T-cell (primary cell): Measurements from ENCODE around the gene ATP6V1G2. TPM values are rescaled to one million over a fixed set of nuclear protein-coding genes. Genes with fewer than 3 reads are reported as not detected.

Source experiments
- ATAC-seq, 4 experiments: fragments of 200-7000 bp in 3 of 4; fragments of 150-1000 bp in 1 of 4; cut with Tn5 transposase; replicated peaks in 1 of 4; 1 replicate in 3 of 4; 2 replicates in 1 of 4; pipeline ENCODE4 v1.10.0; 2021; ENCODE audit warnings: moderate library complexity in 3 of 4, mild to moderate bottlenecking in 2 of 4, moderate number of reproducible peaks in 1 of 4
- CTCF ChIA-PET, 2 donors: fragments of 300-600 bp; sonication (Branson Sonifier 250); formaldehyde crosslinking; loops; one replicate each; lab custom pipeline; 2022; ENCODE audit warnings: antibody characterized with exemption in 2 of 2; lab: Charles Lee
- POLR2A ChIA-PET, 2 donors: fragments of 300-600 bp; sonication (Branson Sonifier 250); formaldehyde crosslinking; loops; one replicate each; lab custom pipeline; 2022; ENCODE audit warnings: antibody characterized with exemption in 2 of 2; lab: Charles Lee
- DNase-seq, 35 experiments: peaks; one replicate each; pipeline versions ENCODE4 v3.0.0 to v3.0.0-alpha.2; 2013 to 2023
- H3K27ac ChIP-seq: one replicate; pipeline ENCODE4 v1.5.1; 2013; ENCODE audit warnings: low read length
- H3K27me3 ChIP-seq, 2 experiments: replicated peaks in 1 of 2; 1 replicate in 1 of 2; 2 replicates in 1 of 2; pipeline versions ENCODE4 v1.6.1 to v1.7.0; 2013; ENCODE audit warnings: low read length in 1 of 2, mixed read lengths in 1 of 2; ENCODE audit not compliant: control insufficient read depth in 2 of 2, insufficient read depth in 2 of 2; ENCODE audit errors: extremely low read depth in 1 of 2
- H3K36me3 ChIP-seq, 2 donors: 1 replicate in 1 of 2; 2 replicates in 1 of 2; pipeline versions ENCODE4 v1.6.1 to v1.7.0; 2013; ENCODE audit warnings: low read length in 1 of 2; ENCODE audit not compliant: control insufficient read depth in 2 of 2, insufficient read depth in 1 of 2; ENCODE audit errors: extremely low read depth in 1 of 2
- H3K4me1 ChIP-seq, 2 experiments: 1 replicate in 1 of 2; 2 replicates in 1 of 2; pipeline versions ENCODE4 v1.6.1 to v1.7.0; 2013; ENCODE audit warnings: low read length in 2 of 2, mixed read lengths in 1 of 2; ENCODE audit not compliant: insufficient read depth in 2 of 2, control insufficient read depth in 1 of 2; ENCODE audit errors: extremely low read depth in 1 of 2
- H3K4me3 ChIP-seq, 2 donors: 1 replicate in 1 of 2; 2 replicates in 1 of 2; pipeline versions ENCODE4 v1.5.1 to v1.7.0; 2013; ENCODE audit warnings: mild to moderate bottlenecking in 2 of 2, low read length in 1 of 2, moderate library complexity in 1 of 2; ENCODE audit not compliant: control insufficient read depth in 1 of 2; ENCODE audit errors: extremely low read depth in 1 of 2
- H3K9me3 ChIP-seq: 2 replicates; pipeline ENCODE4 v1.7.0; 2013
- H3K27ac Mint-ChIP-seq, 2 donors: one replicate each; pipeline ENCODE4 v1.8.0; 2020 to 2021; ENCODE audit warnings: mild to moderate bottlenecking in 2 of 2, mixed read lengths in 2 of 2
- H3K27me3 Mint-ChIP-seq, 2 donors: one replicate each; pipeline ENCODE4 v1.8.0; 2021 to 2022; ENCODE audit warnings: mixed read lengths in 2 of 2
- H3K36me3 Mint-ChIP-seq: one replicate; pipeline ENCODE4 v1.8.0; 2021; ENCODE audit warnings: mixed read lengths
- H3K4me1 Mint-ChIP-seq, 3 donors: one replicate each; pipeline ENCODE4 v1.8.0; 2020 to 2022; ENCODE audit warnings: mixed read lengths in 3 of 3, mild to moderate bottlenecking in 1 of 3
- H3K4me3 Mint-ChIP-seq, 3 donors: one replicate each; pipeline ENCODE4 v1.8.0; 2020 to 2022; ENCODE audit warnings: mild to moderate bottlenecking in 3 of 3, mixed read lengths in 3 of 3, moderate library complexity in 3 of 3
- H3K9me3 Mint-ChIP-seq, 3 donors: one replicate each; pipeline ENCODE4 v1.8.0; 2020 to 2022; ENCODE audit warnings: mixed read lengths in 3 of 3
- WGBS: methylation state at CpG from one replicate; pipeline ENCODE4 v1.1.5; 2013; ENCODE audit warnings: missing lambda C conversion rate; ENCODE audit not compliant: insufficient coverage; 5-methylcytosine and 5-hydroxymethylcytosine counted together
- total RNA-seq, 35 experiments: library from RNA in 6 of 35; stranded (reverse) in 6 of 35; fragments of 120-200 nt in 1 of 35; gene quantifications; one replicate each; pipeline versions ENCODE4 v1.2.1 to v1.2.4 and lab custom pipeline; 2013 to 2026

The ATP6V1G2 gene
- total RNA-seq, 5 donors from 2014 or later (not counting 1 experiment from before 2014, with no cell fraction given) = 3.1 to 5.7 (median 4.1) TPM

DNA sequence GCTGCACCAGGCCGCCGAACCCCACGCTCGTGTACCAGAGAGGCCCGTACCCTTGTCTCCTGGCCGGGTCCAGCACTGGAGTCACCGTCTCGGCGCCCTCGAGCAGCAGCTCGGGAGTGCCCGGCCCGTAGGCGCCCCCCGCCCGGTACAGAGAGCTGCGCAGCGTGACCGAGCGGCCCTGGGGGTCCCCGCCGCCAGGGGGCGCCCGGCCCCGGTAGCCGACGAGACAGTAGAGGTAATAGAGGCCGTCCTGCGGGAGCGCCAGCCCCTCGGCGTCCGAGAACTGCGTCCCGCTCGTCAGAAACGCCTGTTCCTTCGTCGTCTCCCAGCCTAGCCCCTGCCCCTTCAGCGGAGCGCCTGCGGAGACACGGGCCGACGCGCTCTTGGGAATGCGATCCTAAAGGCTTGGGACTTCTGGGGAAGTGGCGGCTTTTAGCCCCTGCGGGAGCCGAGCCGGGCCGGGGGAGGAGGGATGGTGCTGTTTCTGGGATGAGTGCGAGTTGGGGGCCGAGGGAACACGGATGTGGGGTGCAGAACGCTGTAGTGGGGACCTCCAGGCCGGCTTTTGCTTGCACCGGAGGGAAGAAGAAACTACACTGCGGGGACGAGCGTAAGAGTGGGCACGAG lies 34.5 kb upstream of the ATP6V1G2 start:
- Mint-ChIP-seq H3K36me3 (peaks cover 36% of the 10 kb centered on the region), H3K27ac (peak overlapping the region; percentile 94 to 98), H3K4me3 (peak overlapping the region; percentile 97 to 100 (median 99)), H3K9me3 (no peaks in the 10 kb centered on the region), H3K27me3 (no peaks in the 10 kb centered on the region), H3K4me1 (peaks cover 75 to 83% (median 81%) of the 10 kb centered on the region in 3 donors)
- Histone ChIP-seq H3K4me3 (peak overlapping the region; percentile 86 to 99), H3K36me3 (peaks cover 0 to 18% of the 10 kb centered on the region in 2 donors), H3K27me3 (no peaks in the 10 kb centered on the region), H3K9me3 (no peaks in the 10 kb centered on the region), H3K27ac (peak overlapping the region; percentile 92), H3K4me1 (peaks cover 39 to 86% of the 10 kb centered on the region in 2 experiments)
- ATAC-seq (peak; percentile 65 to 70 (median 68)), DNase-seq (peak; percentile 69 to 93 (median 85))
- 0% methylated on average over 62 of the region's 62 CpGs for WGBS
- ChIA-PET CTCF (interaction anchor here (0.5 to 8.3 kb wide), 11 partner anchors 11 to 1079 kb away, joined by 3 to 167 read pairs (median 7); partner anchors contain the start of genes DDX39B (in 1 of the 2) and NCR3 (in 1 of the 2)), POLR2A (interaction anchor here (0.6 to 1.2 kb wide), 4 partner anchors 13 to 71 kb away, joined by 3 to 7 read pairs (median 4); no protein-coding TSS in a partner anchor)

- POLR2A ChIA-PET = interaction anchor here (0.7 to 1.2 kb wide), 4 partner anchors 12 to 29 kb away, joined by 3 read pairs; partner anchors contain the start of gene NCR3 (in 1 of the 2)
- WGBS = 4% methylated on average over 9 of the region's 11 CpGs
- ATAC-seq = no peak
Observed at GRCh38 chr6:31580438-31580740, 34.0 kb upstream of the ATP6V1G2 start.

GRCh38 chr6:31579546-31580437 lies 33.4 kb upstream of the ATP6V1G2 start:
- peak in 1 of 35 experiments; percentile 34 for DNase-seq
- Histone ChIP-seq H3K36me3 (peaks cover 0 to 18% of the 10 kb centered on the region in 2 donors), H3K27me3 (no peaks in the 10 kb centered on the region), H3K9me3 (no peaks in the 10 kb centered on the region), H3K27ac (peak overlapping the region; percentile 92), H3K4me1 (peaks cover 34 to 86% of the 10 kb centered on the region in 2 experiments), H3K4me3 (peak overlapping the region; percentile 86 to 99)
- Mint-ChIP-seq H3K4me3 (peak overlapping the region; percentile 97 to 100 (median 99)), H3K27ac (peak overlapping the region; percentile 94 to 98), H3K36me3 (peaks cover 36% of the 10 kb centered on the region), H3K4me1 (peaks cover 75 to 82% (median 81%) of the 10 kb centered on the region in 3 donors), H3K9me3 (no peaks in the 10 kb centered on the region), H3K27me3 (no peaks in the 10 kb centered on the region)
- POLR2A ChIA-PET = interaction anchor here (0.5 to 1.2 kb wide), 5 partner anchors 9 to 29 kb away, joined by 3 to 5 read pairs (median 3); partner anchors contain the start of gene NCR3 (in 1 of the 2)
- ATAC-seq = no peak
- WGBS = 40% methylated on average over 3 of the region's 8 CpGs
- CTCF ChIA-PET = interaction anchor here (0.6 to 8.3 kb wide), 11 partner anchors 10 to 255 kb away, joined by 3 to 167 read pairs (median 7); partner anchors contain the start of genes DDX39B (in 1 of the 2), NCR3 (in 1 of the 2) and NFKBIL1 (in 1 of the 2)

More at GRCh38 chr6:31580438-31580740, 34.0 kb upstream of the ATP6V1G2 start:
- DNase-seq = peak in 1 of 35 experiments; percentile 29
- H3K4me3 Mint-ChIP-seq = peak overlapping the region; percentile 97 to 100 (median 99)
- H3K36me3 ChIP-seq = peaks cover 0 to 18% of the 10 kb centered on the region in 2 donors
- H3K4me1 ChIP-seq = peaks cover 35 to 85% of the 10 kb centered on the region in 2 experiments
- no peaks in the 10 kb centered on the region for H3K9me3 ChIP-seq
- peak overlapping the region; percentile 94 to 98 for H3K27ac Mint-ChIP-seq
- CTCF ChIA-PET = interaction anchor here (0.9 to 8.3 kb wide), 11 partner anchors 10 to 88 kb away, joined by 3 to 167 read pairs (median 7); partner anchors contain the start of genes DDX39B (in 1 of the 2), NCR3 (in 1 of the 2) and NFKBIL1 (in 1 of the 2)
- no peaks in the 10 kb centered on the region for H3K27me3 ChIP-seq
- H3K27me3 Mint-ChIP-seq = no peaks in the 10 kb centered on the region
- peak overlapping the region; percentile 86 to 99 for H3K4me3 ChIP-seq
- peak overlapping the region; percentile 92 for H3K27ac ChIP-seq
- peaks cover 75 to 82% (median 81%) of the 10 kb centered on the region in 3 donors for H3K4me1 Mint-ChIP-seq
- peaks cover 36% of the 10 kb centered on the region for H3K36me3 Mint-ChIP-seq
- no peaks in the 10 kb centered on the region for H3K9me3 Mint-ChIP-seq

GRCh38 chr6:31579119-31579505 lies 32.7 kb upstream of the ATP6V1G2 start:
- Mint-ChIP-seq H3K4me3 (peak overlapping the region; percentile 97 to 100 (median 99)), H3K4me1 (peaks cover 76 to 83% (median 81%) of the 10 kb centered on the region in 3 donors), H3K27me3 (no peaks in the 10 kb centered on the region), H3K36me3 (peaks cover 36% of the 10 kb centered on the region), H3K27ac (peak overlapping the region; percentile 94 to 98), H3K9me3 (no peaks in the 10 kb centered on the region)
- no CpG with 5 or more reads among the region's 3 CpGs for WGBS
- DNase-seq (no peak), ATAC-seq (no peak)
- ChIA-PET CTCF (interaction anchor here (1.7 to 8.3 kb wide), 5 partner anchors 10 to 31 kb away, joined by 7 to 167 read pairs (median 26); partner anchors contain the start of gene NCR3 (in 1 of the 2)), POLR2A (interaction anchor here in 1 of 2 donors (0.5 kb wide), 1 partner anchor 8 kb away, joined by 5 read pairs; no protein-coding TSS in a partner anchor)
- H3K36me3 ChIP-seq = peaks cover 0 to 18% of the 10 kb centered on the region in 2 donors
- H3K4me1 ChIP-seq = peaks cover 32 to 86% of the 10 kb centered on the region in 2 experiments
- H3K27ac ChIP-seq = peak overlapping the region; percentile 92
- no peaks in the 10 kb centered on the region for H3K9me3 ChIP-seq
- no peak overlapping the region for H3K4me3 ChIP-seq
- H3K27me3 ChIP-seq = no peaks in the 10 kb centered on the region

DNA sequence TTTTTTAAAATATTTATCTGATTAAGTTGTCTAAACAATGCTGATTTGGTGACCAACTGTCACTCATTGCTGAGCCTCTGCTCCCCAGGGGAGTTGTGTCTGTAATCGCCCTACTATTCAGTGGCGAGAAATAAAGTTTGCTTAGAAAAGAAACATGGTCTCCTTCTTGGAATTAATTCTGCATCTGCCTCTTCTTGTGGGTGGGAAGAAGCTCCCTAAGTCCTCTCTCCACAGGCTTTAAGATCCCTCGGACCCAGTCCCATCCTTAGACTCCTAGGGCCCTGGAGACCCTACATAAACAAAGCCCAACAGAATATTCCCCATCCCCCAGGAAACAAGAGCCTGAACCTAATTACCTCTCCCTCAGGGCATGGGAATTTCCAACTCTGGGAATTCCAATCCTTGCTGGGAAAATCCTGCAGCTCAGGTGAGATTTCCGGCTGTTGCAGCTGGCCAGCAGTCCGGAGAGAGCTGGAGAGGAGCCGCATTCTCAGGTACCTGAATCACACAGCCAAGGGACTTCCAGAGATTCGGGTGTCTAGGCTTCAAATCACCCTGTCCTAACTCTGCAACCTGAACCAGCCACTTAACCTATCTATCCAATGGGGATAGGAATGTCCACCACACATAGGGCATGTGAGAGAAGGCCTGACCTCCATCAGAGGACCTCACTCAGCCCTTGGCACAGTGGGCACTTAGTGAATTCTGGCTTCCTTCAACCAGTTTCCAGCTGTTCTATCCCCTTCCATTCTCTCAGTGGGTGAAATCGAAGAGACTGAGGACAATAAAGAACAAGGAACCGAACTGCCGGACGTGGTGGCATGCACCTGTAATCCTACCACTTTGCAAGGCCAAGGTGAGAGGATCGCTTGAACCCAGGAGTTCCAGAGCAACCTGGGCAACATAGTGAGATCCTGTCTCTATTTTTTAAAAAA lies 32.0 kb upstream of the ATP6V1G2 start:
- peaks cover 76 to 90% (median 81%) of the 10 kb centered on the region in 3 donors for H3K4me1 Mint-ChIP-seq
- Histone ChIP-seq H3K4me1 (peaks cover 29 to 86% of the 10 kb centered on the region in 2 experiments), H3K9me3 (no peaks in the 10 kb centered on the region), H3K36me3 (peaks cover 0 to 18% of the 10 kb centered on the region in 2 donors), H3K4me3 (no peak overlapping the region), H3K27me3 (no peaks in the 10 kb centered on the region), H3K27ac (peak overlapping the region; percentile 92)
- peaks cover 36% of the 10 kb centered on the region for H3K36me3 Mint-ChIP-seq
- ATAC-seq = no peak
- WGBS = 82% methylated on average over 5 of the region's 12 CpGs
- peak overlapping the region; percentile 94 to 98 for H3K27ac Mint-ChIP-seq
- no peaks in the 10 kb centered on the region for H3K27me3 Mint-ChIP-seq
- CTCF ChIA-PET = interaction anchor here (1.3 to 8.3 kb wide), 6 partner anchors 11 to 29 kb away, joined by 3 to 167 read pairs (median 18); partner anchors contain the start of gene NCR3 (in 1 of the 2)
- POLR2A ChIA-PET = interaction anchor here in 1 of 2 donors (0.5 to 0.6 kb wide), 2 partner anchors 8 to 1514 kb away, joined by 5 read pairs; no protein-coding TSS in a partner anchor
- peak overlapping the region; percentile 97 to 100 (median 99) for H3K4me3 Mint-ChIP-seq
- DNase-seq = no peak
- no peaks in the 10 kb centered on the region for H3K9me3 Mint-ChIP-seq
